MG63 (cell line): ENCODE measurements around the gene GAGE2A. TPM values are rescaled to one million over a fixed set of nuclear protein-coding genes. Genes with fewer than 3 reads are reported as not detected.

ENCODE experiments used
- total RNA-seq: library from RNA; depleted of rRNA; stranded (reverse); fragments of >200 nt; shearing (Covaris generic); gene quantifications from 2 replicates; pipeline ENCODE4 v1.2.3, GENCODE V29; 2014; ENCODE audit warnings: low replicate concordance; rRNA removed

The GAGE2A gene
- total RNA-seq, 1 experiment from 2014 or later, result not detected

Other genes with a start within 250 kb of the GAGE2A start
- gene GAGE12C, start 57.3 kb upstream of the GAGE2A start, total RNA-seq, result not detected in 2 replicates
- gene GAGE12D, start 47.8 kb upstream of the GAGE2A start, total RNA-seq, result not detected in 2 replicates
- not detected in 2 replicates for gene GAGE12E, start 38.2 kb upstream of the GAGE2A start, total RNA-seq
- gene GAGE12F, start 28.7 kb upstream of the GAGE2A start, total RNA-seq, result not detected in 2 replicates
- gene GAGE12G, start 19.1 kb upstream of the GAGE2A start, total RNA-seq, result not detected in 2 replicates
- gene GAGE12H, start 9.5 kb upstream of the GAGE2A start, total RNA-seq, result not detected in 2 replicates
- gene GAGE1, start 9.5 kb downstream of the GAGE2A start, total RNA-seq, result not detected in 2 replicates
- not detected in 2 replicates for gene PAGE1, start 106.5 kb downstream of the GAGE2A start, total RNA-seq
- not detected in 2 replicates for gene PAGE4, start 239.8 kb downstream of the GAGE2A start, total RNA-seq